SHP77 (cell line): ENCODE results near the gene CAPG.

Experiments used
- DNase-seq, 2 experiments: peaks; one replicate each; lab custom pipeline; 2025; lab: John Stamatoyannopoulos, UW

Gene CAPG

DNA sequence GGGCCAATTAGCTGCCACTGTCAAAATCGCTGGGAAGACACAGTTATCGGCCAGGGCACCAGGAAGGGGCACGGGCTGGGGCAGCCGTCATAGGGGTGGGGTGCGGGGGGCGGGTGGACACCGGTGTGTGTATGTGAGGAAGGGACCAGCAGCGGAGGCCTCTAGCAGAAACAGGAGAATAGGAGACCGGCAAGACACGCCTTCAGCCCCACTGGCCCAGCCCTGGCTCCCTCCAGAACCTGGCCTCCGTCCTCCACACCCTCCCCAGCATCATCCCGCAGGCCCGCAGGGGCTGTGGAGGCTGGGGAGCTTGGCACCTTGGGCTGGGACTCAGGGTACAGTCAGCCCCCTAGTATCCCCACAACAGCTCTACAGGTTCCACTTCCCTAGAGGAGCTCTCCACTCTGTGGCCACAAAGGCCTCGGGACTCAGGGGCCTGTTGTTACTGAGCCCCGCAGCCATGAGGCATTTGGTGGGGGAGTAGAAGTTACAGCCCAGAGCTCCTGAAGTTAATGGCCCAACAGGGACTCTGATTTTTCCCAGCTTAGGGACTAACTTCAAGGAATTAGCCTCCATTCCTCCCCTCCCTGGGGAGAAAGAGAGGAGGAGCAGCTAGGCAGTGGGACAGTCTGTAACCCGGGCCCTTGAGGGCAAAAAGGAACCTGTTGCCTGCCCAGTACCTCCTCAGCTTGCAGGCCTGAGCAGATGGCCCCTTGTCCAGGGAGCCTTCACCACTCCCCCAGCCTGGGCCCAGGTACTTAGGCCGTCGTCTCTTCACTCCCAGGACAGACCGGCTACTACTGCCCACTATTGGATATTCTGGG is 28.2 kb upstream of the CAPG start:
- DNase-seq, result peak; percentile 36 to 73

GRCh38 chr2:85437488-85438200 is 27.5 kb upstream of the CAPG start:
- peak; percentile 66 to 81 for DNase-seq

DNA sequence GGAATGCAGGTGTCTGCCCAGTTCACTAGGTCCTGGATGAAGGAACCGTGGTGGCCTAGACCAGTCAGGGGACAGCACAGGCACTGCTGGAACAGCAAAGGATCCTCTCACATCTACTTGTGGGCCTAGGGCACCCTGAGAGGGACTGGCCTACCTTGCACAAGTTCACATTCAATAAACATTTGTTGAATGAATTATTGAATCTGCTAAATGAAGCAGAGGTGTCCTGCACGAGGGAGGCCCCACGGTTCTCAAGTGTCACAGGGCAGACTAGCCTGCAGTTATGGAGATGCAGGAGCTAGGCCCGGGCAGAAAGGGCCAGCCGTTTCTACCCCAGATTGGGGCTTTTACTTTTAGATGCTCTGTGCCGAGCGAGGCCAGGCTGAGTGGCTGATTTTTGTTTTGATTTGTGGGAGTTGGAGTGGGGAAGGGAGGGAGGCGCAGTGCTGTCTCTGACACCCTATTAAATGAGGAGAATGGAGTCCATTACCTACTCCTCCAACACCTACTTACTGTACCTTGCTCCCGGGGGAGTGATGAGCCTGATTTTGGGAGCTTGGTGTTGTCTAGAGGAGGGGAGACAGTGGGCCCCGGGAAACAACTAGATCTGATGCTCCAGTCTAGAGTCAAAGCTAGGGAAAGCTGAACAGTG is 26.8 kb upstream of the CAPG start:
- no peak for DNase-seq

DNA sequence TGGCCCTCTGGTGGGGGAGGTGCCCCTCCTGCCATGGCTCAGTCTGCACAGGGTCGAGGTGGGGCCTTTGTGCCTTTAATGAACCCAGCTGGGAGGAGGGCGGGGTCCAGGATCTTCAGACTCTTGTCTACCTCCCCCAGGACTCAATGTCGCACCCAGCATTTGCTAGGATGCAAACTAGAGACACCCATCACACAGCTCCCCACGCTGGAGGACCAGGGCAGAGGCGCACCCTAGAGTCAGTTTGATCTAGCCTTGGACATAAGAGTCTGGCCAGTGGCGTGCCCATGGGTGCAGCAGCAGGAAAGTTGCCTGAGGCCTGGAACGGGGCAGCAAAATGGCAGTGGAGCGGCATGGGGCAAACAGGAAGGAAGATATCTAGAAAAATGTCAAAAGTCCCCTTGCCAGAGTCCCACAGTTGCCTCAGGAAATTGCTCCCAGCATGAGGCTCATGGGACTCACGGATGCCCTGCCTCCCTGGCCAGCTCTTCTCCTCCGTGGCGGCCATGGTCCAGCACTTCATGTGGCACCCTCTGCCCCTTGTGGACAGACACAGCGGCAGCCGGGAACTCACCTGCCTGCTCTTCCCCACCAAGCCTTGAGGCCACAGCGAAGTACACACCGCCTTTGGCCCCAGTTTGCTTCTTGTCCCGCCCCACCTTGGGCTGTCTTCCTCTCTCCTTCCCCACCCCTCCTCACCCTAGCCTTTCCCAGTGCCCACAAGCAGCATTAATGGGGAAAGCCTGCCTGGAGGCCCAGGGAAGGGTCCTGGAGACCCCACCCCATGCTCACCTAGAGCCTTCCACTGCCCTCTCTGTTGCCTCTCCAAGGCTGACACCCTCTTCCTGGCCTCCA is 26.0 kb upstream of the CAPG start:
- DNase-seq, result no peak

DNA sequence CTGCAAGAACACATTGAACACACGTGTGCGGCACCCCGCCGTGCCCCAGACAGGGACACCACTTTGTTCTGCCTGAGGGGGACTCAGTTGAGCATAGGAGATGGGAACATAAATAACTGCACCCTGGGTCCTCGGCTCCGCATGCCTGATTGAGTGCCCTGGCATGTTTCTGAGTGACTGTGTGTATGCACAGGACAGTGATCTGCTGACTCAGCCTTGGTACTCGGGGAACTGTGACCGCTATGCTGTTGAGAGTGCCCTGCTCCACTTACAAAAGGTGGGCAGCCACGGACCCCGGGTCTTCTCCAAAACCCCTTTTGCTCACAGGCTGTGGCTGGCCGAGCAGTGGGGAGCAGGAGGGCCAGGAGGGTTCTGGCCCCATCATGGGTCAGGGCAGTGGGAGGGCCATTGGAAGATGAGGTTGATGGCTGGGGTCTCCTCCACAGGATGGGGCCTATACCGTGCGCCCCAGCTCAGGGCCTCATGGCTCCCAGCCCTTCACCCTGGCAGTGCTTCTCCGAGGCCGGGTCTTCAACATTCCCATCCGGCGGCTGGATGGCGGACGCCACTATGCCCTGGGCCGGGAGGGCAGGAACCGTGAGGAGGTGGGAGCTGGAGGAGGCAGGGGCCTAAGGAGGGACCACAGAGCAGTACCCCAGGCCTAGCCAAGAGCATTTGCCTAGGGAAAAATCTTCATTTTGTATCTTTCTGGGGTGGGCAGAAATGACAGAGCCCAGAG is 25.2 kb upstream of the CAPG start:
- DNase-seq, result no peak

DNA sequence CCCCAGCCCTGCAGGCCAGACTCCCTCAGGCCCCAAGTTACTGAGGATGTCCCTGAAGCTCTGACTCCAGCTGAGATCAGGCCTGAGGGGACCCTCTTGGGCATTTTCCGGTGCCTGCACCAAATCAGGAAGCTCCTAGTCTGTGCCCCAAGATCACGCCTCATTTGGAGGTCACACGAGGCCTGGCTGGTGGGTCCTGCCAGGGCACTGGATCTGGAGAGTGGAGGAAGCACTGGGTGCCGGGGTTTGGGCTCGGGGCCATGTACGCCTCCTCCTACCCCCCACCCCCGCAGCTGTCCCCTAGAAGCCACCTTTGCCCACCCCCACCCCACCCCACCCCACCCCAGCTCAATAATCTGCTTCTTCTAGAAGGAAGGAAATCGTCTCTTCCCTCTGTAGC is 24.5 kb upstream of the CAPG start:
- DNase-seq, result no peak

DNA sequence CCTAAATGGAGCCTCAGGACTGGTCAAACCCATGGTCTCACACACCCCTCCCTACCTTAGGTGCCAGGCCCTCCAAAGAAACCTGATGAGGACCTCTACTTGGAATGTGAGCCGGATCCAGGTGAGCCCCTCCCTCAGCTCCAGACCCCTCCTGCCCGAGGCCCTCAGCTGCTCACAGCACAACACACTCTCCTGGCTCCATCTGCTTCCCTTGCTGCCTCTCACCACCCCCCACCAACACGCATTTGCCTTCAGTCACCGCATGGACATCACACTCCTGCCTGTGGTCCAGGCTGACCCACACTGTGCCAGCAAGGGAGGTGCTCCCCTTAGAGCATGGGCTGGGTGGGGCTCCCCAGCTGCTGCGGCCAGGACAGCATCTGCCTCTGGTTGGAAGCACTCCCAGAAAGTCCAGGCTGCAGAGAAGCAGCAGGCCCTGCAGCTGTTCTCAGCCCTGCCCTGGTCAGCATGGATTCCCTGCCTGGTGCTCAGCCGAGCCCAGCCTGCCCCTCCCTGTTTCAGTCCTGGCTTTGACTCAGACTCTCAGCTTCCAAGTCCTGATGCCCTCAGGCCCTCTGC is 23.4 kb upstream of the CAPG start:
- DNase-seq, result peak; percentile 83 to 88

GRCh38 chr2:85431570-85432205 is 21.5 kb upstream of the CAPG start:
- DNase-seq, result peak in 1 of 2 experiments; percentile 26

DNA sequence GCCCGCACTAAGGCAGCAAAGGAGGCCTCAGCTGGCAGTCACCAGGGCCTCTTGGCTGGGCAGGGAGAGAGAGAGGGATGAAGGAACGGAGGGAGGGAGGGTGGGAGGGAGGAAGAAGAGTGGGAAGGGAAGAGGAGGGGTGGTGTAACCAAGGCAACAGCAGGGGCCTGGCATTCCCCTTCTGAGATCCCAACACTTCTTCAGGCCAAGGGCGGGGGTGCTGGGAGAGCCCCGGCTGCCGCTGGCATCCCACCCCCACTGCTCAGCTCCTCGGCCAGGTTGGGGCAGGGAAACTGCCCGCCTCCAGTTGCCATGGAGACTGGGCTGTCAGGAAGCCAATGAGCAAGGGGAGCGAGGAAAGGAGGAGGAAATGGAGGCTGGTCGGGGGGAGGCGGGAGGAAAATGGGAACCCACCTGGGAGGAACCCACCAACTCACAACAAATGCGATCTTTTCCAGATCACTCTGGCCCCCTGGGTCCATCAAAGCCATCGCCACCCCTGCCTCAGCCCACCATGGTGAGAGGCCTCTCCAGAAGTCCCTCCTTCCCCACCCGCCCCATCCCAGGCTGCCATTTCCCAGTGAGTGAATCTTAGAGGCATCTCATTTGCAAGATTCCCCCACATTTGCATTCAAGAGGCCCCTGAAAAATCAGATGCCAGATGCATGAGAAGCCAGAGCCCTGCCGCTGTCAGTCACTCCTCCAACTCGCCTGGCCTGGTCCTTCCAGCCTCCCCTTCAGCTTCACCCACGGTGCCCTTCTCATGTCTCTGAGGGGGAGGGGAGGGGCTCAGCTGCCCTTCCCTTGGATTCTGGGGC is 20.8 kb upstream of the CAPG start:
- peak; percentile 62 to 80 for DNase-seq

GRCh38 chr2:85429924-85430289 is 19.7 kb upstream of the CAPG start:
- no peak for DNase-seq

- no peak for DNase-seq
These were observed 19.2 kb upstream of the CAPG start for GRCh38 chr2:85429213-85429923.

DNA sequence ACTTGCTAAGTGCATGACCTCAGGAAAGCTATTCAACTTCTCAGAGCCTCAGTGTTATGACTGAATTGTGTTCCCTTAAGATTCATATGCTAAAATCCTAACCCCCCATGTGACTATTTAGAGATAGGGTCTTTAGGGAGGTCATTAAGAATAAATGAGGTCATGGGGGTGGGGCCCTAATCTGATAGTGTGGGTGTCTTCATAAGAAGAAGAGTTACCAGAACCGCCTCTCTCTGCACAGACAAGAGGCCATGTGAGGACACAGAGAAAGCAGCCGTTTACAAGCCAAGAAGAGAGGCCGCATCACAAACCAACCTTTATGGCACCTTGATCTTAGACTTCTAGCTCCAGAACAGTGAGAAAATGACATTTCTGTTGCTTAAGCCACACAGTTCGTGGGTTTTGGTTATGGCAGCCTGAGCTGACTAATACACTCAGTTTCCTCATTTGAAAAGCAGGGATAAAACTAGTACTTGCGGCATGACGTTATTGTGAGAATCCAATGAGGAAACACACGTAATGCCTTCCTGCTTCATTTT is 18.2 kb upstream of the CAPG start:
- DNase-seq, result no peak

- DNase-seq, result no peak
These were observed 17.2 kb upstream of the CAPG start for GRCh38 chr2:85427300-85427835.

GRCh38 chr2:85425588-85425987 is 15.4 kb upstream of the CAPG start:
- no peak for DNase-seq

DNA sequence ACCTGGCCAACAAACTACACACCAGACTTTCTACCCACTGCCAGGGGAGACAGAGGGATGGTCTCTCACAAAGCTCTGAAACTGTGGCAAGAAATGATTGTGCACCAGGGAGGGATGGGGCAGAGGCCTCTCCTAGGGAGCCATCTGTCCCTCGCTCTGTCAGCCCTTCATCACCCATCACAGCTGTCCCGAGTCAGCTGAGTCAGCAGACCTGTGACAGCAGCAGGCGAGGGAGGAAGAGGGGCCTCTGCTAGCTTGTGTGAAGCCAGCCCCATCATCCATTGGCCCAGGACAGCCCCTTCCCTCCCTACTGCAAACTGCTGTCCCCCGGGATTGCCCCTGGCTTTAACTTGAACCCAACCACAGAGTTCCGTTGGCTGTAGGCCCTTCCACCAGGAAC is 13.4 kb upstream of the CAPG start:
- DNase-seq, result no peak

DNA sequence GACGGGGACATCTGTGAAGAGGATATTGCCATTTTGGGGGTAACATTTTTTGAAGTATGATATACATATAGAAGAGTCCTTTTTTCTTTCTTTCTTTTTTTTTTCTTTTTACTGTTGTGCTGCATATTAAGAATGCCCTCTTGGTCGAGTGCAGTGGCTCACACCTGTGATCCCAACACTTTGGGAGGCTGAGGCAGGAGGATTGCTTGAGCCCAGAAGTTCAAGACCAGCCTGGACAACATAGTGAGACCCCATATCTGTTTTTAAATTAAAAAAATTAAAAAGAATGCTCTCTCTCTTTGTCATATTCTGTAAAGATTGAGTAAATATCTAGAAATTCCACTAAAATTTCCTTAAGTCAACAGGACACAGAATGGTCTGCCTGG is 11.9 kb upstream of the CAPG start:
- DNase-seq, result no peak

DNA sequence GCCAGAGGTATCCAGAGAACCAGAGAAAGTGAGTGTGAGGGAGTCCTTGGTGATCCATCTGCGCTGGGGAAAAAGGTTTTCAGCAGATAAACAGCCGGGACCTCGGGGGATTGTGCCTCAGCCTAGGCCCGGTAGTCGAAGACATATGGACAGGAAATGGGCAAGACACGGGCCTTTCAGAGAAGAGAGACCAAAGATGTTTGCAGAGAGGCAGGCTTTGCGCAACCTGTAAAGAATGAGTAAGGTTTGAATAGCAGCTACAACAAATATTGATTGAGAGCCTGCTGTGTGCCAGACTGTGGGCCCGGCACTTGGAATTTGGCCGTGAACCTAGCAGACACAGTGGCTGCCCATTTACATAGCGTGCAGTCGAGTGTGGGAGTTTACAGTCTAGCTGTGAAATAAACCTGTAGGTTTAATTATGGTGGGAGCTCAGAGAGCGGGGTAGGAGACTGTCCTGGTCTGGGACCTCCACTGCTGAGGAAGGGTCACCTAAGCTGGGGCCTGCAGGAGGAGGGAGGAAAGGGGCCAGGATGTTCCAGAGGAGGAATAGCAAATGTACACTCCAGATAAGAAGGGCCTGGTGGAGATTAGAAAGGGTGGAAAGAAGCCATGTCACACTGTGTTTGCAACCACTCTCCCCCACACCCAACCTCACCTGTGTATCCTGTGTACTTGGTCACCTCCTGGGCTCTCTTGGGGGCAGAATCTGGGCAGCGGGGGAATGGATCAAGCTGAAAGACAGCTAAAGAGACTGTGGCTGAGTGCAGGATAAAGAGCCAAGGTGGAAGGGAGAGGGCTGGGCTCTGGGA is 11.3 kb upstream of the CAPG start:
- DNase-seq, result peak; percentile 54 to 62
